OCI-LY1 (cell line): ENCODE results near the gene TEAD3.

Experiments
- H2AFZ ChIP-seq: fragments of 200-600 bp; sonication (generic), shearing (Covaris generic); 2 replicates; pipeline ENCODE4 v1.6.0; 2014; ENCODE audit warnings: antibody characterized with exemption, mild to moderate bottlenecking, low read length
- H3F3A ChIP-seq: fragments of 200-600 bp; sonication (generic), shearing (Covaris generic); 2 replicates; pipeline ENCODE4 v1.6.0; 2014; ENCODE audit warnings: mild to moderate bottlenecking, antibody characterized with exemption, low read length, moderate library complexity; ENCODE audit not compliant: insufficient read depth
- H3K27ac ChIP-seq: fragments of 200-600 bp; sonication (generic); 2 replicates; pipeline ENCODE4 v1.5.1; 2014; ENCODE audit warnings: low read length, mixed run types, mild to moderate bottlenecking, low read depth; ENCODE audit not compliant: poor library complexity, severe bottlenecking
- H3K27me3 ChIP-seq: fragments of 200-600 bp; sonication (generic); 2 replicates; pipeline ENCODE4 v1.6.0; 2014; ENCODE audit warnings: antibody characterized with exemption, mild to moderate bottlenecking, low read length, moderate library complexity; ENCODE audit not compliant: insufficient read depth
- H3K36me3 ChIP-seq: fragments of 200-600 bp; sonication (generic); 2 replicates; pipeline ENCODE4 v1.6.1; 2014; ENCODE audit warnings: mild to moderate bottlenecking, antibody characterized with exemption, low read length, moderate library complexity, mixed read lengths; ENCODE audit not compliant: insufficient read depth
- H3K4me1 ChIP-seq: fragments of 200-600 bp; sonication (generic); 2 replicates; pipeline ENCODE4 v1.5.1; 2014; ENCODE audit warnings: mild to moderate bottlenecking, low read length, moderate library complexity; ENCODE audit not compliant: insufficient read depth, severe bottlenecking
- H3K4me2 ChIP-seq: fragments of 200-600 bp; sonication (generic), shearing (Covaris generic); 2 replicates; pipeline ENCODE4 v1.6.1; 2014; ENCODE audit warnings: low read length
- H3K4me3 ChIP-seq: fragments of 200-600 bp; sonication (generic); 2 replicates; pipeline ENCODE4 v1.5.1; 2014; ENCODE audit warnings: low read length, low read depth, mild to moderate bottlenecking, mixed read lengths; ENCODE audit not compliant: poor library complexity, severe bottlenecking
- H3K79me2 ChIP-seq: fragments of 200-600 bp; shearing (Covaris generic); 2 replicates; pipeline ENCODE4 v1.6.1; 2016; ENCODE audit warnings: mixed run types, low read length, mixed read lengths; ENCODE audit not compliant: insufficient read depth
- H3K9ac ChIP-seq: fragments of 200-600 bp; sonication (generic), shearing (Covaris generic); 2 replicates; pipeline ENCODE4 v1.6.1; 2014; ENCODE audit warnings: mild to moderate bottlenecking, low read length, mixed read lengths
- H3K9me2 ChIP-seq: fragments of 200-600 bp; sonication (generic), shearing (Covaris generic); 2 replicates; pipeline ENCODE4 v1.6.1; 2014; ENCODE audit warnings: low read depth, mild to moderate bottlenecking, low read length, mixed read lengths
- H3K9me3 ChIP-seq: fragments of 200-600 bp; shearing (Covaris generic); 2 replicates; pipeline ENCODE4 v1.6.1; 2014; ENCODE audit warnings: low read length, mixed read lengths
- H4K20me1 ChIP-seq: fragments of 200-600 bp; sonication (generic), shearing (Covaris generic); 2 replicates; pipeline ENCODE4 v1.6.0; 2016; ENCODE audit warnings: mild to moderate bottlenecking, low read length; ENCODE audit not compliant: insufficient read depth
- EZH2 ChIP-seq: fragments of 200-600 bp; sonication (generic), shearing (Covaris generic); IDR thresholded peaks from 2 replicates; pipeline ENCODE4 v1.8.0; 2017; ENCODE audit warnings: borderline replicate concordance, mixed run types, mild to moderate bottlenecking, antibody characterized with exemption, low read length, moderate library complexity, mixed read lengths
- TF ChIP-seq, protein P1 (sequence below): fragments of 200-600 bp; sonication (generic), shearing (Covaris generic); IDR thresholded peaks from 2 replicates; pipeline ENCODE4 v1.5.1; 2017; ENCODE audit warnings: mild to moderate bottlenecking, antibody characterized with exemption, low read length, moderate library complexity, mixed read lengths

Gene TEAD3

DNA sequence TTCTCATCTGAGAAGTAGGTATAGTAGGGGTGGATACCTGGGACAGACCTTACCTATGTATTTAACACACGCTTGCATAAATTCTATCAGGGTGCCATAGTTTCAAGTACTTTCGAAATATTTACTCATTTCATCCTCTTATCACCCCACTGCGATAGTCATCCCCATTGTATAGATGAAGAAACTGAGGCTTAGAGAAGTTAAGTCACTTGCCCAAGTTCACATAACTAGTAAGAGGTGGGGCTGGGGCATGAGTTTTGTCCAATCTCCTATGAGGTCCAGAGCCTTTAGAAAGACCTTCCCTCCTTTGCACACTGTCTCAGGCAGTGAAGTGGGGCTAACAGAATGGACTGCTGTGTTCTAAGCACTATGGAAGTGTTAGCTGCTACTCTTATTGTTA lies 9.7 kb upstream of the TEAD3 start:
- H3F3A ChIP-seq = no peaks in the 10 kb centered on the region
- H3K36me3 ChIP-seq = no peaks in the 10 kb centered on the region
- H3K79me2 ChIP-seq = no peaks in the 10 kb centered on the region
- no peaks in the 10 kb centered on the region for H4K20me1 ChIP-seq
- TF ChIP-seq, protein P1, sequence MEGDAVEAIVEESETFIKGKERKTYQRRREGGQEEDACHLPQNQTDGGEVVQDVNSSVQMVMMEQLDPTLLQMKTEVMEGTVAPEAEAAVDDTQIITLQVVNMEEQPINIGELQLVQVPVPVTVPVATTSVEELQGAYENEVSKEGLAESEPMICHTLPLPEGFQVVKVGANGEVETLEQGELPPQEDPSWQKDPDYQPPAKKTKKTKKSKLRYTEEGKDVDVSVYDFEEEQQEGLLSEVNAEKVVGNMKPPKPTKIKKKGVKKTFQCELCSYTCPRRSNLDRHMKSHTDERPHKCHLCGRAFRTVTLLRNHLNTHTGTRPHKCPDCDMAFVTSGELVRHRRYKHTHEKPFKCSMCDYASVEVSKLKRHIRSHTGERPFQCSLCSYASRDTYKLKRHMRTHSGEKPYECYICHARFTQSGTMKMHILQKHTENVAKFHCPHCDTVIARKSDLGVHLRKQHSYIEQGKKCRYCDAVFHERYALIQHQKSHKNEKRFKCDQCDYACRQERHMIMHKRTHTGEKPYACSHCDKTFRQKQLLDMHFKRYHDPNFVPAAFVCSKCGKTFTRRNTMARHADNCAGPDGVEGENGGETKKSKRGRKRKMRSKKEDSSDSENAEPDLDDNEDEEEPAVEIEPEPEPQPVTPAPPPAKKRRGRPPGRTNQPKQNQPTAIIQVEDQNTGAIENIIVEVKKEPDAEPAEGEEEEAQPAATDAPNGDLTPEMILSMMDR = no peak
- TF ChIP-seq EZH2 = no peak
- peaks cover 6% of the 10 kb centered on the region for H3K27me3 ChIP-seq
- H3K4me3 ChIP-seq = no peak overlapping the region
- H3K4me2 ChIP-seq = no peak overlapping the region
- no peak overlapping the region for H3K27ac ChIP-seq
- no peaks in the 10 kb centered on the region for H3K9me2 ChIP-seq
- H3K4me1 ChIP-seq = no peaks in the 10 kb centered on the region
- H2AFZ ChIP-seq = no peak overlapping the region
- no peaks in the 10 kb centered on the region for H3K9me3 ChIP-seq
- H3K9ac ChIP-seq = no peak overlapping the region

DNA sequence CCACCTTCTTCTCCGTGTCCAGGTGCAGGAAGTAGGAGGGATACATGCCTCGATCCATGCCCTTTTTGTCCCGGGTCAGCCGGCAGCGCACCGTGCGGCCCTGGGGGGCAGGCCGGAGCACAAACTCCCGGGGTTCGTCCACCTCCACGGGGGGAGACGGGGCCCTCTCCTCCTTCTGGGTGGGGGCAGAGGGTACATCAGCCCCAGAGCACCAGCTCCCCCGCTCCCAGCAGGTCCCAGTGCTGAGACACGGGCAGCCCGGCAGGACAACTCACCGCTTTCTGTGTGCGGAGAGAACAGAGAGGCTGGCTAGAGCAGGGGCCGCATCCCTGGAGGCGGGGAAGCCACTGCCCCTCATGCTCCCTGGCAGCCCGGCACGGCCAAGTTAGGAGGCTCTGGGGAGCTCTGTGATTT lies 9.1 kb upstream of the TEAD3 start:
- no peak overlapping the region for H3K4me2 ChIP-seq
- H3K27me3 ChIP-seq = peaks cover 6% of the 10 kb centered on the region
- H3K27ac ChIP-seq = no peak overlapping the region
- H3K9me2 ChIP-seq = no peaks in the 10 kb centered on the region
- no peaks in the 10 kb centered on the region for H4K20me1 ChIP-seq
- H3K4me1 ChIP-seq = no peaks in the 10 kb centered on the region
- H3K36me3 ChIP-seq = no peaks in the 10 kb centered on the region
- no peak overlapping the region for H3K4me3 ChIP-seq
- H2AFZ ChIP-seq = no peak overlapping the region
- no peak overlapping the region for H3K9ac ChIP-seq
- H3K79me2 ChIP-seq = no peaks in the 10 kb centered on the region
- no peak for TF ChIP-seq EZH2
- TF ChIP-seq, protein P1 = no peak
- H3F3A ChIP-seq = no peaks in the 10 kb centered on the region
- no peaks in the 10 kb centered on the region for H3K9me3 ChIP-seq

DNA sequence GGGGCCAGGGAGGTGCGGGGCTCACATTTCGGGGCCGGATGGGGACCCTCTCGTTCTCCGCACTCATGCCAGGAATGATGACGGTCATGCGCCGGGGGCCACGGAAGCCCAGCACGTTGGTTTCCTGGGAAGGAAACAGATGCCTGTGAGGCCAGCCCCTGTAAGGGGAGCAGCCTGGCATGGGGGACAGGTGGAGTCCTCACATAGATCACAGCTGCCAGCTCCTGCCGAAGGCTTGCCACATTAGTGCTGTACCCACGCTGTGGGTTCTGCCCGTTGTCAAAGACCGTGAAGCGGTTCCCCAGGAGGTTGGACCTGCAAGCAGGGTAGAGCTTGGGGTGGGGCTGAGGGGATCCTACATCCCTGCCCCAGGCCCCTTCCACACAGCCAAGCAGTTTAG lies 6.7 kb upstream of the TEAD3 start:
- H3K36me3 ChIP-seq = no peaks in the 10 kb centered on the region
- H3K4me2 ChIP-seq = no peak overlapping the region
- H4K20me1 ChIP-seq = no peaks in the 10 kb centered on the region
- no peak overlapping the region for H3K4me3 ChIP-seq
- no peak overlapping the region for H3K9ac ChIP-seq
- TF ChIP-seq, protein P1 = no peak
- TF ChIP-seq EZH2 = no peak
- no peaks in the 10 kb centered on the region for H3K4me1 ChIP-seq
- H3K9me2 ChIP-seq = no peaks in the 10 kb centered on the region
- H3K79me2 ChIP-seq = no peaks in the 10 kb centered on the region
- H3K27me3 ChIP-seq = peaks cover 6% of the 10 kb centered on the region
- no peak overlapping the region for H2AFZ ChIP-seq
- H3K9me3 ChIP-seq = no peaks in the 10 kb centered on the region
- H3F3A ChIP-seq = no peaks in the 10 kb centered on the region
- H3K27ac ChIP-seq = no peak overlapping the region
